ENCODE results near the gene MUC4. TPM values are rescaled to one million over a fixed set of nuclear protein-coding genes. Genes with fewer than 3 reads are reported as not detected.

The MUC4 gene
- total and polyA plus RNA-seq, 2 experiments from 2014 or later, result 1.3 TPM

- ATAC-seq, result no peak; the same call in 2 of the 3 replicates
- no peaks in the 10 kb centered on the region; the same call in 1 of the 2 replicates for H4K20me1 ChIP-seq (replicated peaks; ENCODE audit: insufficient read depth)
- Mint-ChIP-seq H3K4me3 (no peak overlapping the region), H3K4me1 (peaks cover 21% of the 10 kb centered on the region), H3K9me3 (no peaks in the 10 kb centered on the region; the same call in 2 of the 3 replicates), H3K27me3 (ENCODE audit: insufficient read depth, low read depth, poor library complexity) (peaks cover 3% of the 10 kb centered on the region), H3K27ac (no peak overlapping the region), H3K36me3 (ENCODE audit: low read depth) (no peaks in the 10 kb centered on the region)
- H3K36me3 ChIP-seq (ENCODE audit: insufficient read depth), result no peaks in the 10 kb centered on the region
- H3K27me3 ChIP-seq (ENCODE audit: insufficient read depth), result no peaks in the 10 kb centered on the region
- 0 out of 2 replicates have a peak, but pooled peaks cover 6% of the 10 kb centered on the region for H3K9me2 ChIP-seq (ENCODE audit: insufficient read depth)
- no peaks in the 10 kb centered on the region for H3K4me1 ChIP-seq (ENCODE audit: insufficient read depth)
- no peak overlapping the region for H3K4me3 ChIP-seq
- TF ChIP-seq ZNF462 (CRISPR knock-in tag; IDR thresholded peaks at IDR 0.05) (no peak), STAT1 (IDR thresholded peaks at IDR 0.05; ENCODE audit: unreplicated experiment) (no peak), CREB1 (CRISPR knock-in tag; IDR thresholded peaks at IDR 0.05; ENCODE audit: low read depth) (no peak), NANOG (IDR thresholded peaks at IDR 0.05; ENCODE audit: borderline replicate concordance) (no peak), ZNF114 (CRISPR knock-in tag; IDR thresholded peaks at IDR 0.05) (no peak), EZH2 (IDR thresholded peaks at IDR 0.05; ENCODE audit: low read depth, unreplicated experiment) (no peak), CTCF (conservative IDR thresholded peaks at IDR 0.05; ENCODE audit: low read depth in 2 of 2) (no peak), REST (IDR thresholded peaks at IDR 0.05; ENCODE audit: unreplicated experiment) (no peak), ETS1 (IDR thresholded peaks at IDR 0.05) (no peak), JUNB (IDR thresholded peaks at IDR 0.05; ENCODE audit: unreplicated experiment) (no peak), EZH2phosphoT487 (IDR thresholded peaks at IDR 0.05; ENCODE audit: unreplicated experiment) (no peak), POLR2AphosphoS5 (IDR thresholded peaks at IDR 0.05; ENCODE audit: low read depth) (no peak)
- no peak overlapping the region for H3K27ac ChIP-seq (ENCODE audit: low read depth)
- H2AFZ ChIP-seq, result no peak overlapping the region
- DNase-seq (ENCODE audit: low spot score), result no peak
- no peak overlapping the region for H3K4me2 ChIP-seq
- H3K79me2 ChIP-seq (replicated peaks; ENCODE audit: insufficient read depth), result no peaks in the 10 kb centered on the region
- H3F3A ChIP-seq (replicated peaks; ENCODE audit: low read depth), result no peaks in the 10 kb centered on the region
Measured at GRCh38 chr3:195704433-195704999, 107.2 kb downstream of the MUC4 start.
